CD4-positive, alpha-beta T cell treated with Interleukin-17A for 4 hours (primary cell): ENCODE data around the gene OPA1.

Experiments
- DNase-seq: peaks from one replicate; pipeline ENCODE4 v3.0.0-alpha.2; 2020; ENCODE audit warnings: mixed read lengths

Gene OPA1

DNA sequence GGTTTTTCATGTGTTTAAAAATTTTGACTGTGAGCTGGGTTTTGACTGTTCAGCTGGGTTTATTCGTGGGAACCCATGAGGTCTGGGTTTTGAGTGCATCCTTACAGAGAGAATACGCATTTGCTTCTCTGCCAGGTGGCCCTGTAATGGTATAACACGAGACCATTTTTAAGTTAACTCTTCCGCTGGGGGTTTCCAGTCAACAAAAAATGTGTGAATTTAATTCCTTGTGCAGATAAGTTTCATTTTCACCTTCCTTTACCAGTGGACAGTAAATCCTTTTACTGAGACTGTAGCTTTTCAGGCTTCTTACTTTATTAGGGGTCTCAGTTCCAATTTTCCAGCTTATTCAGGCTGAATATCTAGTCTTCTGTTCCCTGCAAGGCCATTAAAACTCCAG, 149.6 kb downstream of the OPA1 start:
- DNase-seq: no peak

DNA sequence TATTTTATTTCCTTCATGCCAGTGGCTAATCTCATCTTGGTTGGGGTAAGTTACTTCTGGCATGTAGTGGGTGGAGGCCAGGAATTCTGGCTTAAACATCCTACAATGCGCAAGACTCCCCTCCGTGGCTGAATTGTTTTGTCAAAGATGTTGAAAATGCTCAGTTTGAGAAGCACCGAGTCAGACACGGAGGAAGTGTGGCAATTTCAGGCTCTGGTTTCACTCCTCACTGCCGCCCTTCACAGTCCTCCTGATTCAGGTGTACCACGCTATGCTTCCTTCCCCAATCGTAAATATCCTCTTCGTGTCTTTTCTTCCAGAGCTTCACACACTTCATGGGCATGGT, 150.7 kb downstream of the OPA1 start:
- no peak for DNase-seq

DNA sequence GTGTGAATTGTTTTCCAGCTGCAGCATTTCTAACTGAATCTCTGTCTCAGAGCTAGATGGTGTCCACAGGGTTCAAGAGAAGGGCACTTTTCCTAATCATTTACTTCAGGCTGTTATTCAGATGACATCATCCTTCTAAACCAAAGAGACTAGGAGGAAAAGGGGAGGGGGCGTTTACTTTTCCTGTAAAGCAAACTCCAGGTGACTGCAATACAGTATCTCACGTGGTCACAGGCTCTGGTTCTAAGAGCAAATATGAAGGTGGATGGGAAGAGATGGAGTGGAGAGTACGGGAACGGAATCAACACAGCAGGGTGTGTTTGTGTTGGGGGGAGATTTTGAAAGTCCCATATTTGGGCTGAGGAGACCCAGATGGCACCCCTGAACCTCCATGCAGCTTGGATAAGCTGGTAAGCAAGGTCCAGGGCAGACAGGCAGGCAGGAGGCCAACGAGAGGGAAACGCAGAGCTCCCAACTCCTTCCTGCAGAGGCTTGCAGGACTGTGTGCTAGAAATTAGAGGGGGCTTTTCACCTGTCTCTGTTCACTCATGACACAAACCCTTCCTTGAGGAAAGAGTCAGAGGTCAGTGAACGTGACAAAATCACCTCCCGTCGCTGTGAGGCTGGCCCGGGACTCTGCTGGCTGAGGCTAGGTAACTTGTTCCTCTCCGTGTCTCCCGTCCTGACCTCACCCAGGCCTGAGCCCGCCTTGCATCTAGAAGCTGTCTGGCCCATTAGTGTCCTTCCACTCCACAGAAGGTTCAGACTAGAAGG, 151.2 kb downstream of the OPA1 start:
- no peak for DNase-seq

DNA sequence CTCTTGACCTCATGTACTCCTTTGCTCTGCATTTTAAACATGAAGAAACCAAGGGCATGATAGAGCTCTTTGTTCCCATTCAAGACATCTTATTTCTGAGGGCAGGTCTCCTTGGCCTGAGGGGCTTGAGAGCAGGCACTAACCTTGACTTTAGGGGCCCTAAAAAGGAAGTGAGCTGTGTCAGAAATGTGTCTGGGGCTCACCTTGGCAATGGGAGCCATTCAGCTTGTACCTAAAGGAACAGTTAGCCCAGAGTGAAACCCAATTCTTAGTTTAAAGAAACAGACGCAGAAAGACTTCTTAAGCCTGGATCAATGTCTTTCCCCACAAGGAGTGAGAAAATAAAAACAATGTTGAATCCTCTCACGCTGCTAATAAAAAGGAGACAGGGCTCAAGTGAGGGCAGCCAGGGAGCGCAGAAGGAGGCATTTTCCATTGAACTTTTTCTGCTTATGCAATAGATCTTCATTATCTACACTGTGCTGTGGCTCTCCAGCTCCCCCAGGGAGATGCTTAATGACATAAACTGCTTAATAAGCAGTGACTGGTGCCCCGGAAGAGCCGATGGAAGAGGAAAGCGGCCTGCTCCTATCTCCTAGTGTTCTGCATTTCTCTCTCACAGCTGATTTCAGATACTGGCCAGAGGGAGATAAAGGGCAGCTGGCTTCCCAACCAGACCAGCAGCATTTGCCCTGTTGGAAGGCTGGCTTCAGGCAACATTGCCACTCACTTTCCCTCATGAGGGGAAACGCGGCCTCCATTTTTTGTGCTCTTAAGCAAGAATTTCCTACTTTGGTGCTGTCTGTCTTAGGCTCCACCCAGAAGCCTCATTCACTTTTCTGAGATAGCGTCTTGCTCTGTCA, 152.0 kb downstream of the OPA1 start:
- DNase-seq: no peak

DNA sequence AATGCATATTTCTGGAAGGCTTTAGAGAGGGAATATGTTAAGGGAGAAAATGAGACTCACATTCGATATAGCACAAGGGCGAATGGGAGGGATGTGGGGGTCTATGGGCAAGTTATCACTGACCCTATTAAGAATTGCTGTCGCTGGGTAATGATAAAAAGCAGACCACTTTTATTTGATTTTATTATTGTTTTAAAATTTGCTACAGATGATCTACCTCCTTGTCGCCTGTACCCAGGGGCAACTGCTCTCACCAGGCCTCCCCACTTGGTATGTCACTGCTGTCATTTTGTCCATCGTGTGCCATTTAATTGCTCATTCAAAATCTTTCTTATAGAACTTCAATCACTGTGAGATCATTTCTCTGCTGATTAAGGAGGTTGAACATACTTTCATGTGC, 153.8 kb downstream of the OPA1 start:
- no peak for DNase-seq
